Measurements from ENCODE around the gene TIMP3. TPM values are rescaled to one million over a fixed set of nuclear protein-coding genes. Genes with fewer than 3 reads are reported as not detected.

The TIMP3 gene
- total and polyA plus RNA-seq, 2 donors (not counting 1 experiment from before 2014, with no cell fraction given): not detected

DNA sequence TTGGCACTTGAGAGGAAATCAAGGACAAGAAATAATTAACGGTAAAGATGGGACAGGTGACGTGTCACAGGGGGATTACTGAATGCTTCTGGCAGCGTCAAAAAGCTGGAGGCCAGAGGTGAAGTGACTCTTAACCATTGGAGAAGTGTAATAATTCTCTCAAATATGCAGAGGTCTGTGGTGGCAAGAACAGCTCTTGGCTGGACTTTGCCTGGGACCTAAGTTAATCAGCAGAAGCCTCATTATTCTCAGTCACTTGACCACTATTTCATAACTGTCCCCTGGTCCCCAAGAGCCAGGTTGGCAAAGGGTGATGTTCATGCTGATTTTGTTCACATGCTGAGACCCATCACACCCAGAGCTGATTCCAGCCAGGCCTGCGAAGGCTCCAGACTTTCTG is 72.9 kb downstream of the TIMP3 start:
- no peak for TF ChIP-seq EZH2 (IDR thresholded peaks at IDR 0.05; ENCODE audit: borderline replicate concordance, insufficient read depth, low read depth, low read length, poor library complexity, severe bottlenecking)
- TF ChIP-seq, protein P1, sequence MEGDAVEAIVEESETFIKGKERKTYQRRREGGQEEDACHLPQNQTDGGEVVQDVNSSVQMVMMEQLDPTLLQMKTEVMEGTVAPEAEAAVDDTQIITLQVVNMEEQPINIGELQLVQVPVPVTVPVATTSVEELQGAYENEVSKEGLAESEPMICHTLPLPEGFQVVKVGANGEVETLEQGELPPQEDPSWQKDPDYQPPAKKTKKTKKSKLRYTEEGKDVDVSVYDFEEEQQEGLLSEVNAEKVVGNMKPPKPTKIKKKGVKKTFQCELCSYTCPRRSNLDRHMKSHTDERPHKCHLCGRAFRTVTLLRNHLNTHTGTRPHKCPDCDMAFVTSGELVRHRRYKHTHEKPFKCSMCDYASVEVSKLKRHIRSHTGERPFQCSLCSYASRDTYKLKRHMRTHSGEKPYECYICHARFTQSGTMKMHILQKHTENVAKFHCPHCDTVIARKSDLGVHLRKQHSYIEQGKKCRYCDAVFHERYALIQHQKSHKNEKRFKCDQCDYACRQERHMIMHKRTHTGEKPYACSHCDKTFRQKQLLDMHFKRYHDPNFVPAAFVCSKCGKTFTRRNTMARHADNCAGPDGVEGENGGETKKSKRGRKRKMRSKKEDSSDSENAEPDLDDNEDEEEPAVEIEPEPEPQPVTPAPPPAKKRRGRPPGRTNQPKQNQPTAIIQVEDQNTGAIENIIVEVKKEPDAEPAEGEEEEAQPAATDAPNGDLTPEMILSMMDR (IDR thresholded peaks at IDR 0.05): no peak
- Histone ChIP-seq H3K27me3 (replicated peaks in 1 of 4; ENCODE audit: control extremely low read depth in 1 of 4, control insufficient read depth in 3 of 4, insufficient read depth in 4 of 4, low read length in 3 of 4) (no peaks in the 10 kb centered on the region), H4K20me1 (ENCODE audit: control insufficient read depth, insufficient read depth, low read length, poor library complexity, severe bottlenecking) (no peaks in the 10 kb centered on the region), H3K4me2 (replicated peaks; ENCODE audit: low read depth, low read length, poor library complexity, severe bottlenecking) (no peak overlapping the region), H3K79me2 (ENCODE audit: control insufficient read depth, insufficient read depth, low read length) (no peaks in the 10 kb centered on the region), H3K9me3 (ENCODE audit: control extremely low read depth in 1 of 3, control insufficient read depth in 2 of 3, insufficient read depth in 1 of 3, low read length in 2 of 3) (no peaks in the 10 kb centered on the region), H3K4me1 (ENCODE audit: control insufficient read depth in 2 of 2, insufficient read depth in 2 of 2, low read length in 2 of 2) (no peaks in the 10 kb centered on the region), H3K4me3 (ENCODE audit: control extremely low read depth in 1 of 5, extremely low read depth in 1 of 5, insufficient read depth in 1 of 5, low read depth in 2 of 5, low read length in 4 of 5) (no peak overlapping the region), H3K9ac (ENCODE audit: low read length) (no peak overlapping the region), H3K27ac (ENCODE audit: low read length in 2 of 2) (no peak overlapping the region), H3K36me3 (replicated peaks in 1 of 2; ENCODE audit: control extremely low read depth in 1 of 2, control insufficient read depth in 1 of 2, extremely low read depth in 1 of 2, insufficient read depth in 2 of 2, low read length in 1 of 2) (no peaks in the 10 kb centered on the region), H2AFZ (ENCODE audit: insufficient read depth, low read depth, low read length, poor library complexity, severe bottlenecking) (no peak overlapping the region)
- intact Hi-C loops (cut with micrococcal nuclease): no loop called here
- CTCF ChIA-PET: no interaction called here
- Mint-ChIP-seq H3K27ac (no peak overlapping the region), H3K9me3 (ENCODE audit: insufficient read depth) (no peaks in the 10 kb centered on the region), H3K27me3 (peaks cover 31% of the 10 kb centered on the region), H3K4me3 (no peak overlapping the region), H3K4me1 (no peaks in the 10 kb centered on the region)
- DNase-seq: no peak
- 81% methylated on average over 4 of the region's 4 CpGs for WGBS (ENCODE audit: insufficient coverage)
- no peak for ATAC-seq (ENCODE audit: low read depth)
- POLR2A ChIA-PET: no interaction called here

DNA sequence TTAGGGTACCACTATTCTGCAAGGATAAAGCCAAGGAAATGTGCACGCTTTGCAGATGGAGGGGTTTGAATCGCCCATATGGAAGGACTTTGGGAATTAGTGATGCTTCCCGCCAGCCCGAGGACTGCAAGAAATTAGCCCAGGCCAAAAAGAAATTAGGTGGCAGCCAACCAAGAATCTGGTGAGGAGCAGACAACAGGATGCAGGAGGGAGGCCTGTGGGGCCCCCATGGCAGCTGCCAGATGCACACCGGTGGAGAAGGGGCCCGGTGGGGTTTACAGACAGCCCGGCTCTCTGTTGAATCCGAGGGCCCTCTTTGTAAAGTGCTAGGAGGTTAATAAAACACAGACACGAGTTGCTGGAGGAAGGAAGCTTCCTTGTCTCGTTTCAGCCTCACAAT is 73.5 kb downstream of the TIMP3 start:
- intact Hi-C loops (cut with micrococcal nuclease): no loop called here

More for the DNA sequence above, 73.5 kb downstream of the TIMP3 start:
- Histone ChIP-seq H3K4me1 (ENCODE audit: control insufficient read depth in 2 of 2, insufficient read depth in 2 of 2, low read length in 2 of 2) (no peaks in the 10 kb centered on the region), H3K79me2 (ENCODE audit: control insufficient read depth, insufficient read depth, low read length) (no peaks in the 10 kb centered on the region), H4K20me1 (ENCODE audit: control insufficient read depth, insufficient read depth, low read length, poor library complexity, severe bottlenecking) (no peaks in the 10 kb centered on the region), H3K36me3 (replicated peaks in 1 of 2; ENCODE audit: control extremely low read depth in 1 of 2, control insufficient read depth in 1 of 2, extremely low read depth in 1 of 2, insufficient read depth in 2 of 2, low read length in 1 of 2) (no peaks in the 10 kb centered on the region), H3K4me2 (replicated peaks; ENCODE audit: low read depth, low read length, poor library complexity, severe bottlenecking) (no peak overlapping the region), H3K4me3 (ENCODE audit: control extremely low read depth in 1 of 5, extremely low read depth in 1 of 5, insufficient read depth in 1 of 5, low read depth in 2 of 5, low read length in 4 of 5) (no peak overlapping the region), H3K27ac (ENCODE audit: low read length in 2 of 2) (no peak overlapping the region), H3K9me3 (ENCODE audit: control extremely low read depth in 1 of 3, control insufficient read depth in 2 of 3, insufficient read depth in 1 of 3, low read length in 2 of 3) (no peaks in the 10 kb centered on the region), H3K27me3 (replicated peaks in 1 of 4; ENCODE audit: control extremely low read depth in 1 of 4, control insufficient read depth in 3 of 4, insufficient read depth in 4 of 4, low read length in 3 of 4) (no peaks in the 10 kb centered on the region), H3K9ac (ENCODE audit: low read length) (no peak overlapping the region), H2AFZ (ENCODE audit: insufficient read depth, low read depth, low read length, poor library complexity, severe bottlenecking) (no peak overlapping the region)
- 33% methylated on average over 6 of the region's 10 CpGs for WGBS (ENCODE audit: insufficient coverage)
- ATAC-seq (ENCODE audit: low read depth) (no peak), DNase-seq (no peak)
- TF ChIP-seq, protein P1 (IDR thresholded peaks at IDR 0.05): no peak
- TF ChIP-seq EZH2 (IDR thresholded peaks at IDR 0.05; ENCODE audit: borderline replicate concordance, insufficient read depth, low read depth, low read length, poor library complexity, severe bottlenecking): no peak
- H3K4me3 Mint-ChIP-seq: no peak overlapping the region
- POLR2A ChIA-PET: no interaction called here
- CTCF ChIA-PET: no interaction called here
- H3K9me3 Mint-ChIP-seq (ENCODE audit: insufficient read depth): no peaks in the 10 kb centered on the region
- H3K4me1 Mint-ChIP-seq: no peaks in the 10 kb centered on the region
- peaks cover 31% of the 10 kb centered on the region for H3K27me3 Mint-ChIP-seq
- H3K27ac Mint-ChIP-seq: no peak overlapping the region

Data from B cell (primary cell).